Osteocyte (in vitro differentiated cells): ENCODE results near the gene RBM4. TPM values are rescaled to one million over a fixed set of nuclear protein-coding genes. Genes with fewer than 3 reads are reported as not detected.

ENCODE experiments used
- DNase-seq: peaks from one replicate; pipeline ENCODE4 v3.0.0; 2021; ENCODE audit warnings: mixed read lengths; ENCODE audit not compliant: unreplicated experiment; ENCODE audit errors: extremely low spot score
- H3K27ac Mint-ChIP-seq: one replicate; pipeline ENCODE4 v1.8.0; 2021; ENCODE audit warnings: mild to moderate bottlenecking, mixed read lengths; ENCODE audit not compliant: unreplicated experiment
- H3K27me3 Mint-ChIP-seq: one replicate; pipeline ENCODE4 v1.8.0; 2021; ENCODE audit warnings: mixed read lengths; ENCODE audit not compliant: unreplicated experiment
- H3K36me3 Mint-ChIP-seq: one replicate; pipeline ENCODE4 v1.8.0; 2021; ENCODE audit warnings: mixed read lengths; ENCODE audit not compliant: unreplicated experiment
- H3K4me1 Mint-ChIP-seq: one replicate; pipeline ENCODE4 v1.8.0; 2021; ENCODE audit warnings: mixed read lengths; ENCODE audit not compliant: unreplicated experiment
- H3K4me3 Mint-ChIP-seq: one replicate; pipeline ENCODE4 v1.8.0; 2021; ENCODE audit warnings: mild to moderate bottlenecking, moderate library complexity, mixed read lengths; ENCODE audit not compliant: unreplicated experiment
- H3K9me3 Mint-ChIP-seq: one replicate; pipeline ENCODE4 v1.8.0; 2021; ENCODE audit warnings: mixed read lengths; ENCODE audit not compliant: unreplicated experiment
- CTCF ChIP-seq: fragments of 200-600 bp; sonication (generic); IDR thresholded peaks from 2 replicates; pipeline ENCODE4 v1.5.0; 2021; ENCODE audit warnings: antibody characterized with exemption, mild to moderate bottlenecking, moderate library complexity
- total RNA-seq: library from RNA; stranded (reverse); gene quantifications from 2 replicates; pipeline ENCODE4 v1.2.1, GENCODE V29; 2021

RBM4 gene
- total RNA-seq, 1 donor from 2014 or later, result 158 TPM

GRCh38 chr11:66629356-66629755 is 9.1 kb upstream of the RBM4 start:
- H3K27me3 Mint-ChIP-seq, result no peaks in the 10 kb centered on the region
- no peak overlapping the region for H3K27ac Mint-ChIP-seq
- no peak for TF ChIP-seq CTCF
- H3K4me1 Mint-ChIP-seq, result no peaks in the 10 kb centered on the region
- H3K9me3 Mint-ChIP-seq, result no peaks in the 10 kb centered on the region
- H3K36me3 Mint-ChIP-seq, result peaks cover 37% of the 10 kb centered on the region
- no peak for DNase-seq
- no peak overlapping the region for H3K4me3 Mint-ChIP-seq

GRCh38 chr11:66631883-66632282 is 6.6 kb upstream of the RBM4 start:
- DNase-seq, result no peak
- no peak overlapping the region for H3K27ac Mint-ChIP-seq
- no peak overlapping the region for H3K4me3 Mint-ChIP-seq
- H3K36me3 Mint-ChIP-seq, result peaks cover 26% of the 10 kb centered on the region
- peaks cover 4% of the 10 kb centered on the region for H3K4me1 Mint-ChIP-seq
- TF ChIP-seq CTCF, result no peak
- H3K27me3 Mint-ChIP-seq, result no peaks in the 10 kb centered on the region
- H3K9me3 Mint-ChIP-seq, result no peaks in the 10 kb centered on the region

- H3K27ac Mint-ChIP-seq, result no peak overlapping the region
- no peak overlapping the region for H3K4me3 Mint-ChIP-seq
- no peak for DNase-seq
- H3K27me3 Mint-ChIP-seq, result no peaks in the 10 kb centered on the region
- H3K9me3 Mint-ChIP-seq, result no peaks in the 10 kb centered on the region
- TF ChIP-seq CTCF, result no peak
- peaks cover 11% of the 10 kb centered on the region for H3K4me1 Mint-ChIP-seq
- peaks cover 18% of the 10 kb centered on the region for H3K36me3 Mint-ChIP-seq
Observed at GRCh38 chr11:66632952-66633351, 5.6 kb upstream of the RBM4 start.

GRCh38 chr11:66636411-66636810 is 2.1 kb upstream of the RBM4 start:
- H3K9me3 Mint-ChIP-seq, result no peaks in the 10 kb centered on the region

GRCh38 chr11:66637557-66638176 is 836 bp upstream of the RBM4 start:
- TF ChIP-seq CTCF, result no peak
- no peak for DNase-seq
- Mint-ChIP-seq H3K27me3 (no peaks in the 10 kb centered on the region), H3K9me3 (no peaks in the 10 kb centered on the region), H3K4me1 (peaks cover 49% of the 10 kb centered on the region), H3K36me3 (peaks cover 33% of the 10 kb centered on the region), H3K27ac (peak overlapping the region; percentile 98), H3K4me3 (peak overlapping the region; percentile 97)

More at GRCh38 chr11:66636411-66636810, 2.1 kb upstream of the RBM4 start:
- Mint-ChIP-seq H3K4me1 (peaks cover 36% of the 10 kb centered on the region), H3K27ac (peak overlapping the region; percentile 37), H3K36me3 (peaks cover 22% of the 10 kb centered on the region), H3K4me3 (no peak overlapping the region), H3K27me3 (no peaks in the 10 kb centered on the region)
- TF ChIP-seq CTCF, result no peak
- DNase-seq, result no peak
